Activated T-cell treated with anti-CD3 and anti-CD28 coated beads, Interleukin-2, amount 50 U/mL, for 1 hour (primary cell): ENCODE measurements around the gene C1orf159.

Experiments used
- DNase-seq: peaks from one replicate; pipeline ENCODE4 v3.0.0-alpha.2; 2020

Gene C1orf159

DNA sequence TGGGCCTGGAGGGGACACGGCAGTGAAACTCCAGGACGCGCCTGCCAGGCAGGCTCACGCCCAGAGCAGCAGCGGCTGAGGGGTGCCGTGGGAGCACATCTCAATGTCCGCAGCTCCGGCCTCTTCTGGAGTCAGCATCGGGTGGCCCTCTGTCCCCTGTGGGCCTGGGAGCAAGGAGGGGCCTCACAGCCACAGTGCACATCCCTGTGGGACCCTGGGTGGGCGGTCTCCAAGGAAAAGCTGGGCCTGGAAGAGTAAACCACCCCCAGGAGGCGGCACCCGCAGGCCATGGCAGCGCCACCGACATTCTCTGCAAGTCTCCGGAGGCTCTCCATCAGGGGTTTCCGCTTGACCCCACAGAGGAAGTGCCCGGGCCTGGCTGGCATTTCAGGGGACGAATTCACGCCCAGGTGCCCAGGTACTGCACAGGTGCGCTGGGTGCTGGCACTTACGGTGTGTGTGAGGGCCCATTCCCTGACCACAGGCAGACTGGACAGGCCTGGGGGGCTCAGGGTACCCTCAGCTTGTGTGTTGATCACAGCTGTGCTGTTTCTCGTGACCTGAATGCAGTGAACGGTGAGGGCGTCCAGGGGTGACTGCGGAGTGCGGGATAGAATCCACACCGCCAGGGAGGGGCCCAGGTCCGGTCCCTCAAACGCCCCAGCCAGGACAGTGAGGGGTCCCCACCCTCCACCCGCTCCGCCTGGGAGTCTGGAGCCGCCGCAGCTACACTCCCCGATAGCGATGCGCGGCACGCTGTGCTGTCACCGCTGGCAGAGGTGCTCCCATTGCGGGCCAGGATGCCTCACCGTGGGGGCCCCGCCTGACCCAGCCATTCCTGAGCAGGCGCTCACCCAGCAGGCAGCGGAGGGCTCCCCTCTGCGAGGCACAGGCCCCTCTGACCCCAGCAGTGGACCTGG lies 25.2 kb downstream of the C1orf159 start:
- no peak for DNase-seq

DNA sequence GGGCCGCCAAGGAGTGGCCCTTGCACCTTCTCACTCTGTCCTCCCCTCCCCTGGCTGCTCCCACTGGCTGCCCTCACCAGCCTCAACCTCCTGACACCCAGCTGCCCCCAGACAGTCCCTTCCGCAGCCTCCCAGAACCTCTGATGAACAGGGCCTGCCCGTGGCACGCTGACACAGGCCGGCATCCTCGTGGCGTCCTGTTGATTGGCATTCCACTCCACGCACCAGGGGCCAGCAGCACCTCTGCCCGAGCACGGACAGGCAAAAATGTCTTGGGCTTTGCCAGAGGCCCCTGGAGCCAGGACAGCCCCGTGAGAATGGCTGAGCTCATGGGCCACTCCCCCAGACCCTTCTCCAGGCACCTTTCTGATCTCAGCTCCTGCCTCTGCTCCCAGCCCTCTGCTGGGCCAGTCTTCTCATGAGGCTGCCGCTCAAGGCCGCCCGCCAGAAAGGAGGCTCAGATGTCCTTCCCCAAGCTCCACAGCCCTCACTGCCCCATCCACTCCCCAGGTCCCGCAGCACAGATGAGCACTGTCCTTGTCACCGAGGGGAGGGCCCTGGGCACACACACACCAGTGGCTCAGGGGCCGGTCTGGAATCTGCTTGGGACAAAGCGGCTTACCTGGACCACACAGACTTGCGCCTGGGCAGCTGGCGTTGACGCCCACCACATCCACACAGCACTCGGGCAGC lies 26.0 kb downstream of the C1orf159 start:
- no peak for DNase-seq

DNA sequence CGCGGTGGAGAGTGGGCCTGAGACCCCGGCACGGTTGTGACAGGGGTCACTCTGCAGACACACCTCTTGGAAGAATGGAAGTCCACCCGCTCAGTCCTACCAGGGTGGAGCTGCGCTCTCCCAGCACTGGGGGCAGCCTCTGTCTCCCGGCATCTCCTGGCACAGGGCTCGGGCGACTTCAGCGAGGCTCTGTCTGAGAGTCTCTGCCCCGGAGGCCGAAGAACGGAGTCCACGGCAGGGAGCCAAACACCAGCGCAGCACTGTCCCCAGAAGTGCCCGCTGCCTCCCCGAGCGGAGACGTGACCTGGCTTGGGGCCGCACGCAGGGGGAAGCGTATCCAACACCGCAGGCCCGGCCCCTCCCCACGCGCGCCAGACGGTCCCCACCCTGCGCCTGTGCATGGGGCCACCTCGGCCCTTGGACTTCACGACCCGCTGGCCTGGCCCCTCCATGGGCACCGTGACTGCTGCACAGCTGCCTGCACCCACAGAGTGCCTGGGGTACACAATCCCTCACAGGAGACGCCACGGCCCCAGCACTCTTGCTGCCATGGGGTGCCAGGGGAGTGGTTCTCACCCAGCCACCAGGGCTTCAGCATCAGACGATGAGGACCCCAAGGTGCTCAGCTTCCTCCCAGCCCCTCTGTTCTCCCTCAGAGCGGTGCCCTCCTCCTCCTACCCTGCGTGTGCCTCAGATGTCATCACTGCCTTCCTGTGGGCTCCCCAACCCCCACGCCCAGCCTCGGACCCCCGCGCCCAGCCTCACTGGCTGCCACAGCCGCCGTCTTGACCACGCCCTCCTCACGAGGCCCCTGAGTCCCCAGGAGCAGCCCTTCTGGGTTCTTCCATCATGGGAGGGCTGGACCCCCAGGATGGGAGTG lies 26.8 kb downstream of the C1orf159 start:
- peak; percentile 5 for DNase-seq

DNA sequence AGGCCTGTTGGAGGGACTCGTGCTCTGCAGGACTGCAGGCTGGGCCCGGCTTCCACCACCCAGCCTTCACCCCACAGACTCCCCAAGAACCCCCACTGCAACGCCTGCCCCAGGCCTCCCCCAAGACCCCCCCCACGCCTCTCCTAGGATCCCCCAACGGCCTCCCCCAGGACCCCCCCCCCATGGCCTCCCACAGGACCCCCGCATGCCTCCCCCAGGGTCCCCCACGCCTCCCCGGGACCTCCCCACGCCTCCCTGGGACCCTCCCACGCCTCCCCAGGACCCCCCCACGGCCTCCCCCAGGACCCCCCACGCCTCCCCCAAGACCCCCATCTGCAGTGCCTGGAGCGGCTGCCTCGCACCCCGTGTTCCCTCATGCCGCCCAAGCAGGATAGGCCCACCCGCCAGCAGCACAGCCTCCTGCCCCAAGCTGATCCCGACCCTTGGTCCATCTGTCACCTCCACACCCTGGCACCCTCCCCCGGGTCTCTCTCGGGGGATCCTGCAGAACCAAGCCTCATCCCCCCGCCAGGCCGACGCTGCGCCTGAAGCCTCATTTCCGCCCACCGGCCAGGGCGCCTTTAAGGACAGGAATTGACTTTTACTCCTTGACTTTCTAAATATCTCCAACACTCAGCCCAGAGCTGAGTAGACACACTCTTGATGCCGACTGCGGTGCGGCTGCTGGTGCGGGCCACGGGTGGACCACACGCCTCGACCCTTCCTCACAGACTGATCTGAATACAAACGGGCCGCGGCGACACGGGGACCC lies 27.7 kb downstream of the C1orf159 start:
- DNase-seq, result peak; percentile 10

DNA sequence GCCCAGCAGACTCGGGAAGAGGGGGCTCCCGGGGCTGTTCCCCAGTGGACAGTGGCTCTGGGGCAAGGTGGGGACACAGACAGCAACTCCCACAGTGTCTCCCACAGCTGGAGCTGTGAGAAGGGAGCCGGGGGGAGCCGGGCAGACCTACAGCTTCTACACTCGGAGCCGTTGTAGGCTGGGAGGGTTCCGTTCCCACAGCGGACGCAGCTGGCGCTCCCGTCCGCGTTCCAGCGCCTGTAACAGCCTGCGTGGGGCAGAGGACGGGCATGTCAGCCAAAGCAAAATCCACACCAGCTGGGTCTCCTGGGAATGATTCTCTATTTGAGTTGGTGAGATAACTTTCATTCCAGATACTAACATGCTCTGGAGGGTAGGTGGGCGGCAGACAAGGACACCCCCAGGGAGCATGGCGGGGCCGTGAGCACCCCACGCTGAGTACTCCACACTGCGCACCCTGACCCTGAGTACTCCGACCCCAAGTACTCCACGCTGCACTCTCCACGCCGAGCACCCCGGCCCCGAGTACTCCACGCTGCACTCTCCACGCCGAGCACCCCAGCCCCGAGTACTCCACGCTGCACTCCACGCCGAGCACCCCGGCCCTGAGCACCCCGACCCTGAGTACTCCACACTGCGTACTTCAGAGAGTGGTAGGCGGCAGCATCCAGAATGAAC lies 28.4 kb downstream of the C1orf159 start:
- peak; percentile 15 for DNase-seq

DNA sequence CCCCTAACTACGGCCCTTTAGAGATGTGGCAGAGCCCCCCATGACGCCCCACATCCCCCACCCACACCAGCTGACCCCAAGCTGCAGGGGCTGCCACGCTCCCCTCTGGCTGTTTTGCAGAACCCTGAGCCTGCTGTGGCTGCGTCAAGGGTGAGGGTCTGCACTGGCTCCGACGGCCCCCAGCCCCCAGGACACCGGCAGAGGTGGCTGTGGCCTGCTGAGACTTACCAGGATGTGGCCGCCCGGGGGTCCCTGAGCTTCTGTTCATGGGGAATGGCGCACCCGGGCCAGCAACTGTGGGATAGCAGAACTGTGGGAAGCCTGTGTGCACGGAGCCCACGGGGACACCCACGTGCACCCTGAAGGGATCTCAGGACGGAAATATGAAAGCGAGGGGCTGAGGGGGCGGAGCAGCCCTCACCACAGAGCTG lies 29.0 kb downstream of the C1orf159 start:
- DNase-seq, result peak; percentile 10

DNA sequence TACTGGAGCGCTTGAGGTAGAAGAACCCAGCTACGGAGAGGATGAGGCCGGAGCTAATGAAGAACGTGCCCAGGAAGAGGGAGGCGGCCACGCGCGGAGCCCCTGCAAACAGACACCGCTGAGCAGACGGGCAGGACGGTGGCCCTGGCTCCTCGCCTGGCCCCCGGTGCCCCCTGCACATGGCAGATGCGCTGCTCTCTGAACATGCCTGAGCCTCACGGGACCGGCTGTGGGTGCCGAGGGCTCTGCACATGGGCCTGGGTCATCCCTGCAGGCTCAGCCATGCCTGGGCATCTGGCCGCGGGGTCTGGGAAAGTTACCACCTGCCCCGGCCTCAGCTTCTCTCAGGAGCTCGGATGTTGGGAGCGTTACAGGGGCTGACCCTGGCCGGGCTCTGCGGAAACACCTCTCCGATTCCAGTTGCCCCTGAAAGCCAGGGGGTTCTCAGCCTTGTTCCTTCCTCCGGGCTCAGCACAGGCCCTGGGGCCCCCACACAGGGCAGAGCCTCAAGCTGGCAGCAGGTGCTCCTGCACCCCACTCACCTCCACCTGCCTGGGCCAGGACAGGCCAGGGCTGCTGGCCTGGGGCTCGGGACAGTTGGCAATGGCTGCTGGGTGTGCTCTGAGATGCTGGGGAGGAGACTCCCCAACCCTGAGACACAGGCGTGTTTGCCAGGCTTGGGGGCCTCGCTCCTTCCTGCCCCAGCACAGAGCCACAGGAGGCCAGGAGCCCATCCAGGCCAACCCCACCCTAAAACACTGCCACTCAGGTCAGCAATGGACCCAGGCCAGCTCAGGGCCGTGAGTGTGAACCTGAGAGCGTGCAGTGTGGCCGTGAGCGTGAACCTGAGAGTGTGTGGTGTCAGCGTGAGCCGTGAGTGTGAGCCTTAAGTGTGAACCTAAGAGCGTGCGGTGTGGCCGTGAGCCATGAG lies 29.7 kb downstream of the C1orf159 start:
- peak; percentile 15 for DNase-seq

DNA sequence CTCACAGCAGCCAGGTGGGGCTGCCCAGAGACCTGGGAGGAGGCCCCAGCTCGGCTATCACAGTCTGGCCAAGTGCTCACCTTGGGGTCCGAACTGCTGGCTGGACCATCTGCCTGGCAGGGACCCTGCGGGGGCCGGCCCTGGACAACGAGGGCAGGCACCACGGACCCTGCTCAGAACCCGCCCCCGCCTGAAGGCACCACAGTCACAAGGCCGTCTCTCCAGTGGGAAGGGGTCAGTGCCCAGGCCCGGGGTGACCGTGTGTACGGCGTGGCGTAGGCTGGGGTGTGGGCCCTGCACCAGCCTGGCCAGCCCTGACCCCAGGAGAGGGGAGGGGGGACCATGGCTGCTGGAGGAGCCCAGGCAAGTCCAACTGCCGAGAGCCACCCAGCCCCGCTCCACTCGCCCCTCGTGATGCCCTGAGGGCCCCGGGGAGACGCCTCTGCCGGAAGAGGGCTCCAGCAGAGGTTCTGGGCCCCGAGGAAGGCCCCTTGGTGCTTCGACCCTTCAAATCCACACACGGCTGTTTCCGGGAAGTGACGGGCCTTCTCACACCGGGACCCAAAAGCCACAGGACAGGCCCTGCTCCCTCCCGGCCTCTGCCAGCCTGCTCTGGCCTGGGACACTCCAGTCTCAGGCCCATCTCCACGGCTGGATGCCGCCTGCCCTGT lies 30.6 kb downstream of the C1orf159 start:
- DNase-seq, result peak; percentile 15

DNA sequence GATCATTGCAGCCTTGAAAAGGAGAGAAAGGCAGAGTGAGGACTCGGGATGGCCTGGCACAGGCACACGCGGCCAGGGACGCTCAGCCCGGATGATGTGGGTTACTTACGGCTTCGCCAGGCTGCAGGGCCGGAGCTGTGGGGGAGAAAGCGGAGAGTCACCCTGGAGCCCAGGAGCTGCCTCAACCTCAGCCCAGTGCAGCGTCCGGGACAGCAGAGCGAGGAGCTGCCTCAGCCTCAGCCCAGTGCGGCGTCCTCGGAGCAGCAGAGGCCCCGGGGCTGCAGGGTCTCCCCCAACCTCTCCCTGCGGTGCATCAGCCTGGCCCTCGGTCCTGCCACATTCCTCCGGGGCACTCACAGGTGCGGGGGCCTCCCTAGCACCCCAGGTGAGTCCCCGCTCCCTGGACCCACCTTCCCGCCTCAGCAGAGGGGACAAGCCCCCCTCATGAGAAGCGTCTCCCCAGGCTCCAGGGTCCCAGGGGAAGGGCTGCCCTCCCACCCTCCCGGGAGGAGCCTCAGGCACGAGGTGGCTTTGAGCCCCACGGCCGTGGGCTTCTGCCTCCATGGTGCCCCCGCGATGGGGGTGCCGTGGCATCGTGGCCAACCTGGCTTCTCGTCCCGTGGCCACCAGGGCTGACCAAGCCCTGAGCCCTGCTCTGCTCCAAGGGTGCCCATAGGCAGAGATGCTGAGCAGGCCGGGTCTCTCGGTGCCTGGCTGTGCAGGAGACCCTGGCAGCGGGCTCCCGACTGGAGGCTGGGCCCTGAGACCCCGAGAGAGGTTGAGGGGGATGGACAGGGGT lies 31.3 kb downstream of the C1orf159 start:
- peak; percentile 16 for DNase-seq

DNA sequence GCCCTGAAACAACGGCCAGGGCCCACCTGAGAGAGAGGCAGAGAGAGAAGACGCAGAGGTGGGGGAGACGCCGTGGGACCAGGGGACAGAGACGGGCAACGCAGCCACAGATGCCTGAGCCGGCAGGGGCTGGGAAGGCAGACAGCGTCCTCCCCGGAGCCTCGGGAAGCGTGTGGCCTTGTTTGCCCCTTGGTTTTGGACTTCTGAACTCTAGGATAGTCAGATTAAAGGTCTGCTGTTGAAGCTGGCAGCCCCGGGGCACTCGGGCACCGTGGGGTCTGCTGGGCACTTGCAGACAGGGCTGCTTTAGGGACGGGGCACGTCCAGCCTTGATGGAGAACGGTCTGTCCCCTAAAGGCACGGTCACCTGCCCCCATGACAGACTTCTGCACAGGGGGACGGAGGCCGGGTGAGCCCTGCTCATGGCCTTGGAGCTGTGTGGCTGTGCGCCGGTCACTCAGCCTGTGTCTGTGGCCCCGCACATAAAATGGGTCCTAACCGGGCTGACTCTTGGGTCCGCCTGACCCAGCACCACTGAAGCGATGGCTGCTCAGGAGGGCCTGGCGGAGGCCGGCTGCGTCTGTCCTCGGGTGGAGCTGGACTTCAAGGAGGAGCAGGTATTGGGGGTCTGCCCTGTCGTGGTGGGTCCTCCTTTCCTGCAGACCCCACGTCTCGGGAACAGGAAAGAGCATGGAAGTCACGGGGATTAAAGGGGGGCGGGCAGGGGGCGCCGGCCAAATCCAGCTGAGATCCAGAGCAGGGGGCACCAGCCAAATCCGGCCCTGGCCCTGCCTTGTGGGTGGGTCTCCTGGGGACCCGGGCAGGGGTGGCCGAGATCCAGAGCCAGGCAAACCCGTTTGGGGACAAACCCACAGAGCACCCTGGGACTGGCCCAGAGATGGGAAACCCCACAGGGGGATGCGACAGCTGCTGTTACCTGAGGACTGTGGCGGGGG lies 32.2 kb downstream of the C1orf159 start:
- DNase-seq, result peak; percentile 15

DNA sequence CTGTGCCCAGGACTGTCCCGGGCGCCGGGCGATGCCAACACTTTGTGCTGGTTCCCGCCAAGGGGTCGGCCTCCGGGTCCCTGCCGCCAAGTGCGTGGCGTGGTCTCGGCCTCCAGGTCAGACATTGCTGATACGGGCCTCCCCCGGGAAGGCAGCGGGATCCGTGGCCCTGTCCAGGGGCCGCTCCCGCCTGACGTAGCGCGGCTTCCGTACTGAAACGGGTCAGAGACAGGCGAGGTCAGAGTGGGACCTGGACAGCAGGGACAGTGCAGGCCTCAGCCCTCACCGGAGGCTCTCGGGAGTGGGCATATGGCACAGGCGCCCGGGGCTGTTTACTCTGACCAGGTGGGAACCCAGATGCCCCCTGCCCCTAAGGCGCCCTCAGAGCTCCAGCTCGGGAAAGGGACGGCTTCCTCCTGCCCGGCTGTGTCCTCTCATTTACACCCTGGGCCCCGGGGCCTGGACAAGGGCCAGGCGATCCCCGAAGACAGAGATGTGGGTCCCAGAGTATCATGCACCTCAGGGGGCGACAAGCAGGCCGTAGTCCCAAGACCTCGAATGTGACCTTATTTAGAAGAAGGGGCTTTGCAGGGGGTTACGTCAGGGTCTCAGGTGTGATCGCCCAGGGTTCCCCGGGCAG lies 33.0 kb downstream of the C1orf159 start:
- peak; percentile 11 for DNase-seq

DNA sequence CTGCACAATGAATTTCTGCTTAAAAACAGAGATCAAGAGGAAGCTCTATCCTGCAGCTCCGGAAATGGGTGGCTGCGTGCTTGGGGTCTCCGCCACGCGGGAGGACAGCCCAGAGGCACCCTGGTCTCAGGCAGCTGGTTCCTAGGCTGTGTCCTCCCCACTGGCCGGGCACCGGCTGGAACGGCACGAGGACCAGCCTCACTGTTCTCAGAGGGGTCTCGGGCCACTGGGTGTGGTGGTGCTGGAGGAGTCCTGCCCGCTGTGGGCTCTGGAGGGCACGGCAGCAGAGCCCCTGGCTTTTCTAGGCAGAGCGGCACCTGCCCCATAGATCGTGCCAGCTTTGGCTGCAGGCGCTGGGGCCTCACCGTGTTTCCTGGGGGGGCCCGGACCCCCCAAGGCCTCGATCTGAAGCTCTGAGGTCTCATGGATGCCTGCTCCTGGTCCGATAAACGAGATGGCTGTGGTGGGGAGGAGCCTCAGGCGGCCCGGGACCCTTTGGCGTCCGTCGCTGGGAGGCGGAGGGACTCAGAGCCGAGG lies 33.6 kb downstream of the C1orf159 start:
- DNase-seq, result peak; percentile 13

DNA sequence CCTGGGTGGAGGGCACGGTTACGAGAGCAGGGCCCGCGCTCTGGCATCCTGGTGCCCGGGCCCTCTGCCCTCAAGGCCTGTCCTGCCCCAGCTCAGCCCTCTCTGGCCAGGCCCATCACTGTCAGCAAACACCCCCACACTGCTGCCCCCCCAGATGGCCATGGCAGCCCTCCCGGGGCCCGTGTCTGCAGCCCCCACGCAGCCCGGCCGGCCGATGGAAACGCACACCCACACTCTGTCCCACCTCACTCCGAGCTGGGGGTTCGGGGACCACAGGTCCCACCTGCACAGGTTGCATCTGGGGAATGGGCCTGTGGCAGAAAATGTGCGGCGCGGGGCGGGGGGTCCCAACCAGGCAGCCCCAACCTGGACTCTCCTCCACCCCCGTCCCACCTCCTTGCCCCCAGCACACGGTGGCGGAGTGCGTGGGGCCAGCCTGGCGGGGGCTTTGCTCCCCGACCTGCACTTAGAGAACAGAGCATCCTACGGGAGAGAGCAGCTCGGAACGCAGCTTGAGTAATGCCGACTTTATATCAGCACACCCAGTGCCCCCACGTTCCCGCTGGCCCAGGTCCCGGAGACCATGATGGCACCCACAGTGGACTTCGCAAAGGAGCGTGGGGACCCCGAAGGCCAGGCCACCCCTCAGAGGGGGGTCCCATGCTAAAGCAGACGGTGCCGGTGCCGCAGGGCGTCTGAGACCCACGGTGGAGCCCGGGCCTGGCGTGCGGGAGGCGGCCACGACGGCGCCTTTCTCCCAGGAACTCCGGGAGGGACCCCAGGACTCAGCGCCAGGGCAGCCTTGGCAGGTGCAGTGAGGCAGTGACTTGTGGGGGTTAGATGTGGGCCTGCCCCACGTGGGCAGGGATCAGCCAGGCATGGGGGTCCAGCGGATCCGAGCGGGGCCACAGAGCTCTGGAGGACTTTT lies 34.3 kb downstream of the C1orf159 start:
- peak; percentile 13 for DNase-seq

DNA sequence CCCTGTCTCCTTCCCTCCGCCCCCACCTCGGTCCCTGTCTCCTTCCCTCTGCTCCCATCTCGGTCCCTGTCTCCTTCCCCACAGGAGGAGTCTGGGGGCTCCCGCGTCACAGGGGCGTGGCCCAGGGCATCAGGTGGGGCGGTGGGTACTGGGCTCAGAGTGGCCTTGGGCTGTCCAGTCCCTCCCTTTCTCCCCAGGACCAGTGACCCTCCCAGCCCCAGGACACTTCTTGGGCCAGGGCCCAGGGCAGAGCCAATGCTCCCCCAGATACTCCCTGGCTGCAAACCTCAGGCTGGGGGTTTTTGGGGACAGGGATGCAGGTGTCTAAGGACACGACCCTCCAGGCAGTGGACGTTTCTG lies 35.0 kb downstream of the C1orf159 start:
- no peak for DNase-seq

DNA sequence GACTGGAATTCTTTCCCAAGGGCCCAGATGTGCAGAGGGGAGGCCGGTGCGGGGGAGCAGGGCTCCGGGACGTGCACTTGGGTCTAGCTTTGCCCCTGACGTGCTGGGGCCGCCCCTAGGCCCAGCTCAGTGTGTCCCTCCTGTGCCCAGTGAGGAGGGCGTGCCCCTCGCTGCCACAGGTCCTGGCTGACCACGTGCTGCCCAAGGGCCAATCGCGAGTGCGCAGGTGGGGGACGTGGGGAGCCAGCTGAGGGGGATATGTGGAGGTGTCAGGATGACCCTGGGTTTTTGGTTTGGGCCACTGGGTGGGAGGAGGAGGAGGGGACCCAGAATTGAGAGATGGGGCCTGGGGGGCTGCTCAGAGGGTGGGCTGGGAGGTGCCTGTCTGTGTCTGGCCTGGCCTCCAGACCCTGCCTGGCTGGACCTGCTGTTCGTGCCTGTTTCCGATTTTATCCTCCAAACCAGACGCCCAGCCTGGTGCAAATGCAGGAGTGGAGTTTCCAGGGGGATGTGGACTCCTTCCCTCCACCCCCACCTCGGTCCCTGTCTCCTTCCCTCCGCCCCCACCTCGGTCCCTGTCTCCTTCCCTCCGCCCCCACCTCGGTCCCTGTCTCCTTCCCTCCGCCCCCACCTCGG lies 35.6 kb downstream of the C1orf159 start:
- DNase-seq, result no peak
